ENCODE measurements around the gene SERTM2. TPM values are rescaled to one million over a fixed set of nuclear protein-coding genes. Genes with fewer than 3 reads are reported as not detected.

Gene SERTM2
- total and polyA plus RNA-seq, 2 of the 4 experiments (the other 2 are of a cell fraction) = under 0.01 to 0.03 TPM

GRCh38 chrX:111503485-111503993 lies 7.9 kb upstream of the SERTM2 start:
- H2BK5ac ChIP-seq (ENCODE audit: low read depth, low read length, poor library complexity, severe bottlenecking) = no peak overlapping the region
- no peak overlapping the region for H3K4ac ChIP-seq (ENCODE audit: low read depth, low read length)
- no peak overlapping the region for H2BK20ac ChIP-seq (ENCODE audit: low read depth, low read length)
- no peak overlapping the region for H3K4me3 ChIP-seq (ENCODE audit: insufficient read depth, low read depth, low read length)
- no peaks in the 10 kb centered on the region for H3K9me1 ChIP-seq (ENCODE audit: insufficient read depth, low read length)
- H3K4me1 ChIP-seq (ENCODE audit: control insufficient read depth, insufficient read depth, low read length) = no peaks in the 10 kb centered on the region
- dilution Hi-C loops (cut with HindIII; ENCODE audit: low sequenced_read_pairs, unreplicated experiment) (no loop called here), intact Hi-C loops (cut with micrococcal nuclease) (no loop called here), in situ Hi-C loops (cut with MboI; ENCODE audit: low sequenced_read_pairs) (no loop called here)
- H3K18ac ChIP-seq (ENCODE audit: low read depth, low read length) = no peak overlapping the region
- H2AK5ac ChIP-seq (ENCODE audit: low read depth, low read length) = no peak overlapping the region
- ChIA-PET POLR2A (ENCODE audit: unreplicated experiment) (no interaction called here), CTCF (no interaction called here)
- no peak overlapping the region for H4K8ac ChIP-seq (ENCODE audit: low read depth in 2 of 2, low read length in 2 of 2)
- no peak overlapping the region for H3K27ac ChIP-seq (ENCODE audit: insufficient read depth, low read length)
- no peak overlapping the region for H4K5ac ChIP-seq (ENCODE audit: low read depth, low read length)
- H3K23ac ChIP-seq (ENCODE audit: low read depth, low read length) = no peak overlapping the region
- H3K56ac ChIP-seq (ENCODE audit: extremely low read depth, insufficient read depth, low read length) = no peak overlapping the region
- H2AFZ ChIP-seq (replicated peaks; ENCODE audit: low read length, poor library complexity) = no peak overlapping the region
- H3K14ac ChIP-seq (replicated peaks; ENCODE audit: low read depth, low read length) = no peak overlapping the region
- H3K27me3 ChIP-seq (ENCODE audit: control insufficient read depth, insufficient read depth, low read length) = no peaks in the 10 kb centered on the region
- no peak overlapping the region for H2BK15ac ChIP-seq (ENCODE audit: low read depth, low read length)
- H3K79me1 ChIP-seq (ENCODE audit: low read depth in 1 of 2, low read length in 2 of 2) = no peaks in the 10 kb centered on the region
- no peak overlapping the region for H2AK9ac ChIP-seq (replicated peaks; ENCODE audit: low read depth, low read length, poor library complexity)
- no peak overlapping the region for H3K4me2 ChIP-seq (ENCODE audit: low read depth, low read length)
- DNase-seq = no peak
- ATAC-seq (ENCODE audit: low read depth) = no peak
- WGBS, 2 experiments (ENCODE audit: extremely low coverage in 2 of 2, insufficient read length in 1 of 2) = no CpG with 5 or more reads among the region's 2 CpGs
- H4K20me1 ChIP-seq (ENCODE audit: insufficient read depth, low read length) = no peaks in the 10 kb centered on the region
- TF ChIP-seq RCOR1 (IDR thresholded peaks at IDR 0.05; ENCODE audit: insufficient replicate concordance, low read length) (no peak), MAFK (IDR thresholded peaks at IDR 0.05; ENCODE audit: low read depth, low read length) (peak; percentile 91)
- TF ChIP-seq, protein P1, sequence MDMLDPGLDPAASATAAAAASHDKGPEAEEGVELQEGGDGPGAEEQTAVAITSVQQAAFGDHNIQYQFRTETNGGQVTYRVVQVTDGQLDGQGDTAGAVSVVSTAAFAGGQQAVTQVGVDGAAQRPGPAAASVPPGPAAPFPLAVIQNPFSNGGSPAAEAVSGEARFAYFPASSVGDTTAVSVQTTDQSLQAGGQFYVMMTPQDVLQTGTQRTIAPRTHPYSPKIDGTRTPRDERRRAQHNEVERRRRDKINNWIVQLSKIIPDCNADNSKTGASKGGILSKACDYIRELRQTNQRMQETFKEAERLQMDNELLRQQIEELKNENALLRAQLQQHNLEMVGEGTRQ (IDR thresholded peaks at IDR 0.05; ENCODE audit: low read depth, low read length) = no peak
- TF ChIP-seq, protein P2, sequence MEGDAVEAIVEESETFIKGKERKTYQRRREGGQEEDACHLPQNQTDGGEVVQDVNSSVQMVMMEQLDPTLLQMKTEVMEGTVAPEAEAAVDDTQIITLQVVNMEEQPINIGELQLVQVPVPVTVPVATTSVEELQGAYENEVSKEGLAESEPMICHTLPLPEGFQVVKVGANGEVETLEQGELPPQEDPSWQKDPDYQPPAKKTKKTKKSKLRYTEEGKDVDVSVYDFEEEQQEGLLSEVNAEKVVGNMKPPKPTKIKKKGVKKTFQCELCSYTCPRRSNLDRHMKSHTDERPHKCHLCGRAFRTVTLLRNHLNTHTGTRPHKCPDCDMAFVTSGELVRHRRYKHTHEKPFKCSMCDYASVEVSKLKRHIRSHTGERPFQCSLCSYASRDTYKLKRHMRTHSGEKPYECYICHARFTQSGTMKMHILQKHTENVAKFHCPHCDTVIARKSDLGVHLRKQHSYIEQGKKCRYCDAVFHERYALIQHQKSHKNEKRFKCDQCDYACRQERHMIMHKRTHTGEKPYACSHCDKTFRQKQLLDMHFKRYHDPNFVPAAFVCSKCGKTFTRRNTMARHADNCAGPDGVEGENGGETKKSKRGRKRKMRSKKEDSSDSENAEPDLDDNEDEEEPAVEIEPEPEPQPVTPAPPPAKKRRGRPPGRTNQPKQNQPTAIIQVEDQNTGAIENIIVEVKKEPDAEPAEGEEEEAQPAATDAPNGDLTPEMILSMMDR (conservative IDR thresholded peaks at IDR 0.05; ENCODE audit: low read depth, low read length) = no peak
- no peaks in the 10 kb centered on the region for H3K9me3 ChIP-seq (ENCODE audit: control insufficient read depth, insufficient read depth, low read length)
- H3K36me3 ChIP-seq (ENCODE audit: control insufficient read depth, insufficient read depth, low read length) = no peaks in the 10 kb centered on the region
- no peak overlapping the region for H2BK120ac ChIP-seq (ENCODE audit: low read depth, low read length)
- no peak overlapping the region for H3K9ac ChIP-seq (ENCODE audit: low read depth, low read length)
- H4K91ac ChIP-seq (ENCODE audit: insufficient read depth, low read depth, low read length) = no peak overlapping the region
- no TSS peak for BruUV-seq (replicated peaks)

Data from IMR-90 (cell line).